GM19023 (cell line): ENCODE results near the gene SHROOM2.

Experiments used
- ATAC-seq: cut with Tn5 transposase; IDR thresholded peaks from one replicate; pipeline ENCODE4 v1.9.1; 2021; ENCODE audit warnings: mild to moderate bottlenecking, moderate library complexity; ENCODE audit not compliant: unreplicated experiment

Gene SHROOM2

DNA sequence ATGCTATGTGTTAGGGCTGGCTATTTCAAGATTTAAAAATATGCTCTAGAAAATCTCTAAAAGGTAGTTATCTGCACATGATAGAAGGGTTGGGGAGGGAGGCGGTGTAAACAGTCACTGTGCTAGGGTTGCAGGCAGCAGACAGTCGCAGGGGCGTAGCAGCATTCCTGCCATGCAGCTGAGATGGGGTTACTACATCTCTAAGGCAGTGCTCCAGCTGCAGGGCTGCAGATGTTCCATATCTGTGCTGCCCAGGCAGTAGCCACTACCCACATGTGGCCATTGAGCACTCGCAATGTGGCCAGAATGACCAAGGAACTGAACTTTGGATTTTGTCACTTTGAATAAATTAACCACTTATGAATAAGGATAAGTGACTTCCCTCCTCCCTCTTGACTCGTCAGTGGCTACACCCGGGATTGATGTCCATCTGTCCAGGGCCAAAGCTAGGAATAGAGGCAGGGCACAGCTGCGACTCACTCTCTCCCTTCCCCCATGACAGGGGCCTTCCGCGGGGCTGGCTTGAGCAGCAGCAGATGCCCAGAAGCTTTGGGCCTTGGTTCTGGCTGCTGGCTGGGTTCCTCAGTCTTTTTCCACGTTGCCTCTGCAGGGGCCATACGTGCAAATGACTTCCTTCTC is 101.5 kb downstream of the SHROOM2 start:
- no peak for ATAC-seq

- no peak for ATAC-seq
Observed at GRCh38 chrX:9888953-9889470, 102.8 kb downstream of the SHROOM2 start.

- no peak for ATAC-seq
Observed at GRCh38 chrX:9890681-9891091, 104.5 kb downstream of the SHROOM2 start.

DNA sequence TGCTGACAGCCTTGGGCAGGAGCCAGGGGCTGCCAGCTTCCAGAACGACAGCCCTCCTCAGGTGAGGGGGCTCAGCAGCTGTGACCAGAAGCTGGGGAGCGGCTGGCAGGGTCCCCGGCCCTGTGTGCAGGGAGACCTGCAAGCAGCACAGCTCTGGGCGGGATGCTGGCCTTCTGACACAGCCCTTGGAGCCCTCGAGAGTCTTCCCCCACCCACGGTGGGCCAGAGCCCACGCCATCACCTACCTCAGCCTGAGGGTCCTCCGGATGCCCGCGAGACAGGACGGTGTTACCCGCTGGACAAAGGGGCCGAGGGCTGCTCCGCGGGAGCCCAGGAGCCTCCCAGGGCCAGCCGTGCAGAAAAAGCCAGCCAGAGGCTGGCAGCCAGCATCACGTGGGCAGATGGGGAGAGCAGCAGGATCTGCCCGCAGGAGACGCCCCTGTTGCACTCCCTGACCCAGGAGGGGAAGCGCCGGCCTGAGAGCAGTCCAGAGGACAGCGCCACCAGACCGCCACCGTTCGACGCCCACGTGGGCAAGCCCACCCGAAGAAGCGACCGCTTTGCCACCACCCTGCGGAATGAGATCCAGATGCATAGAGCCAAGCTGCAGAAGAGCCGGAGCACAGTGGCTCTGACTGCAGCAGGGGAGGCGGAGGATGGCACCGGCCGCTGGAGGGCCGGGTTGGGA is 109.1 kb downstream of the SHROOM2 start:
- no peak for ATAC-seq

GRCh38 chrX:9897761-9898161 is 111.5 kb downstream of the SHROOM2 start:
- no peak for ATAC-seq

- ATAC-seq = no peak
Observed at GRCh38 chrX:9899640-9900111, 113.4 kb downstream of the SHROOM2 start.

DNA sequence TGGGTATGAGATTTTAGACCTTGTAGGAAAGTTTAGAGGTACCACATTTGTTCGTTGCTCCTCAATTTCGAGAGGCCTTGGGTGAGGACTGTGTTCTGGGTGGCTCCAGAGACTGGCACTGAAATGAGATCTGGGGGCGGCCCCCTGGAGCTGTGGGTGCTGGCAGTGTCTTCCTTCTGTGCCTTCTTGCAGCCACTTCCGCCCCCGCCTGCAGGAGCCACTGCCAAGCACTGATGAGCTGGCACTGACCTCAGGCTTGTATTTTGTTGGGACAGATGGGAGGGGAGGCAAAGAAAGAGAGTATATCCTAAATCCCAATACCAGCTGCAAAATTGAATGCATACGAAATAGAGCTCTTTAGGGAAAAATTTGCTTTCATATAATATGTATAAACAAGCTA is 116.4 kb downstream of the SHROOM2 start:
- no peak for ATAC-seq

GRCh38 chrX:9903146-9903545 is 116.9 kb downstream of the SHROOM2 start:
- no peak for ATAC-seq

- no peak for ATAC-seq
Observed at GRCh38 chrX:9905288-9905687, 119.1 kb downstream of the SHROOM2 start.

DNA sequence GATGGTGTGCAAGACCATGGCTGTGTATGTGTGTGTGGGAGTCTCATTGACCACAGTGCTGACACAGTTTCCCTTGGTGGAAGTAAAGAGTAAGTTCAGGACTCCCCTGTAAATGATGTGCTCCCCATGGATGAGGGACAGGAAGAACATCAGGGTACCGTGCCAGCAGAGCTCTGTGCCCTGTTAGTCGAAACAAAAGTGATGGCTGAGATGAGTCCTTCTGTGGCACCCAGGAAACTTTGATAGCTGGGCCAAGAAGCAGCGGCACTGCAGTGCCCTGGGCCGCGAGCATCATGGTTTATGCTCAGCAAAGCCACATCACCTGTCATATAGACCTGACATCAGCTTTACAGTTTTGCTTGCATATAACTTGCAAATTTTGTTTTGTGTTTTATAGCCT is 119.5 kb downstream of the SHROOM2 start:
- ATAC-seq = no peak

DNA sequence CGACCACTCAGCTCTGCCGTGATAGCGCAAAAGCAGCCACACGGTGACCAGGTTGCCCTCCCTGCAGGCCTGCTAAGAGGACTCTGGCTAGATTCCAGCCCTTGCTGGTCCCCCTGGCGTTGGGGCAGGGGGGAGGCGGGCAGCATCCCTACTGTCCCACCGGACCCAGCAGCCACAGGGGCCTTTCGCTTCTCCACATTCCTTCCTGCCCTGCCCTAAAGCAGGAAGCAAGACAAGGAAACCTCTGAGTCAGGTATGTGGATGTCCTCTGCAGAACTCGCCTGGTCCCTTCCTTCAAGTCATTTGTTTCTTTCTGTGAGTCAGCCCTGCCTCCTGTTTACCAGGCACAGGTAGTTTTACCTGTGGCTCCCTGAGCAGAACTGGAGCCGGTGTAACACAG is 120.7 kb downstream of the SHROOM2 start:
- no peak for ATAC-seq

DNA sequence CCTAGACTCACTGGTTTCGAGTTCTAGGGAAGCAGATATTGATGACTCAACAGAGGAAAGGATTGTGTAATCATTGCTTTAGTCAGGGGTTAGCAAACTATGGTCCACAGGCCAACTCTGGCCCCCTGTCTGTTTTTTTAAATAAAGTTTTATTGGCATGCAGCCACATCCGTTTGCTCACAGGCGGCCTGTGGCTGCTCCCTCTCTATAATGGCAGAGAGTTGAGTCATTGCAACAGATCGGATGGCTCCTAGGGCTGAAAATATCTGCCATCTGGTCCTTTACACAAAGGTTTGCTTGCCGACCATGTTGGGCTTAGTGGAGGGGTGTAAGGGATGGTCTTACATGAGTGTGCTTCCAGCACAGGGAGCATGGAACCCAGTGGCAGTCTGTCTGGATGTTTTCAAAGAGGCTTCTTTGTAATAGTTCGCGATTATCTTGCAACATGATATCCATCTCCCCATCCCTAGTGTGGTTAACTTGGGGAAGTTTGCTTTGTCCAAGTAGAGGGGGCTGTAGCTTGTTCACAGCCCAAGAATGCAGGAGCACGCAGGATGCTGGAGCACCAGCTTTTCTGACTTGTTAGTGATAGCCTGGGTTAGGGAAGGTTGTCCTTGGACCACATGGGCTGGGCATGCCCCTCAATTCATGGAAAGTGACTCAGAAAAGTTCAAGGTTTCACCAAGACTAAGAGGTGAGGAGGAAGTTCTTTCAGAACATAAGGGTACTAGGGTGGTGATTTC is 121.6 kb downstream of the SHROOM2 start:
- ATAC-seq = no peak

DNA sequence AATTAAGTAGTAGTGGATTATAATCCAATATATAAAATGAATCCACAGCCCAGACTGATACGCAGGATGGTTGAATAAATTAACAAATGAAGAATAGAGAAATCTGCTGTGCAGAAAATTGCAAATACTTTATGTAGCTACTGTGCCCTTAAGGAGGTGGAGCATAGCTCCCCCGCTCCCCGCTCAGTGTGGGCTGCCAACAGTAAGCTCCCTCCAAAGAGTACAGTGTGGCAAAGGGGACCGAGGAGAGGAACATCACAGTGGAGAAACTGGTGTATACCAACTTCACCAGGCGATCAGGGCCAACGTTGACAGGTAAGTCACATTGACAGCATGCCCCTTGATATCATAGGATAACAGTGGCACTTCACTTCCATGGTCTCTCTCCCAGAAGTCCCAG is 123.0 kb downstream of the SHROOM2 start:
- no peak for ATAC-seq

- no peak for ATAC-seq
Observed at GRCh38 chrX:9911487-9911886, 125.3 kb downstream of the SHROOM2 start.

DNA sequence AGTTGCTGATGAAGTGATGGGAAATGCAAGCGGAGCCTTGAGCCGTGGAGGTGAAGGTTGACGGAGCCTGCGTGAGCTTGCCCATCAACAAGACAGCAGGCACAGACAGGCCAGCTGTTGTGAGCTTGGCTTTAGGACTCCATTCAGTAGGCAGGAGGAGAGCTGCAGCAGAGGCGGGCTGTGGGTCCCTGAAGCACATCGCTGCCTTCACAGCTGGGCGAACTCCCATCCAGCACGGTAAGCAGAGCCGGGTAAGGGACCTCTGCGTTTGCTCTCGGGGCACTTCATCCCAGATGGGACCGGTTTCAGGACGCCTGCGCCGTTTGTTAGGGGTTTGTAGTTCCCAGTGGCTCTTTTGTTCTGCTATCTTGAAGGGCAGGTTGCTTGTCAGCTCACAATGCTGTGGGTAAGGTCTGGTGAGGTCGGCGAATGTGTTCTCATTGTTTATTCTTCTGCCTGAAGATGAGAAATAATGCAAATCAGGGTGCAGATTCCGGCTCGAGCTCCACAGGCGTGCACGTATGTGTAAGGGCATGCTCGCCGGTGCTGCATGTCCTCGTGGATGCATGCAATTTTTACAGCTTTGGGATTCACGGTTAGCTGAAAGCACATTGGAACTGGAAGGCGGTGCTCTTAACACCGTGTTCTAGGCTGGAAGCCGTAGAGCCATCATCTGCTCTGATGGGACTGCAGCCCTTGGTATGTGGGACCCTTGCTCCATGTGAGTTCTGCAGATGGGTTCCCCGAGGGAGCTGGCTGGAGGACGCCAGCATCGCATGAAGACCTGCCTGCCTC is 126.3 kb downstream of the SHROOM2 start:
- ATAC-seq = no peak

GRCh38 chrX:9913146-9913433 is 126.9 kb downstream of the SHROOM2 start:
- no peak for ATAC-seq

GRCh38 chrX:9917861-9918260 is 131.6 kb downstream of the SHROOM2 start:
- no peak for ATAC-seq

- no peak for ATAC-seq
Observed at GRCh38 chrX:9919632-9920172, 133.5 kb downstream of the SHROOM2 start.

GRCh38 chrX:9921407-9921806 is 135.2 kb downstream of the SHROOM2 start:
- no peak for ATAC-seq

- ATAC-seq = no peak
Observed at GRCh38 chrX:9923357-9923756, 137.1 kb downstream of the SHROOM2 start.

DNA sequence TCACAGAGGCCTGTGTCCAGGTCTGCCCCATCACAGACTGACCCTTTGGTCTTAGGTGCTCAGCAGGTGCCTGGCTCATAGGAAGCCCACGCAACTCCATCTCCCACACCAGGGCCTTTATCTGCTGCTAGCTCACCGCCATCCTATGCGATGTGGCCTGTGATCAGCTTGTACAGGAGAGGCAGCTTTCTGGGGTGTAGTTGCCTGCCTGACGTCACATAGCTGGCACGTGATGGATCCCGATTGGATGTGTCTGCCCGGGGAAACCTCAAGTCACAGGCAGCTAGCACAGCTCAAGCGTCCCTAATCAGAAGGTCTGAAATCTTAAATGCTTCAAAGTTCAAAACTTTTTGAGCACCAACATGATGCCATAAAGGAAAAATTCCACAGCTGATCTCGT is 139.8 kb downstream of the SHROOM2 start:
- no peak for ATAC-seq
